HG02943 (cell line): Measurements from ENCODE around the gene ALG14.

Experiments
- ATAC-seq: cut with Tn5 transposase; IDR thresholded peaks from one replicate; pipeline ENCODE4 v1.9.1; 2021; ENCODE audit warnings: mild to moderate bottlenecking, low read depth, moderate library complexity; ENCODE audit not compliant: unreplicated experiment

Gene ALG14

DNA sequence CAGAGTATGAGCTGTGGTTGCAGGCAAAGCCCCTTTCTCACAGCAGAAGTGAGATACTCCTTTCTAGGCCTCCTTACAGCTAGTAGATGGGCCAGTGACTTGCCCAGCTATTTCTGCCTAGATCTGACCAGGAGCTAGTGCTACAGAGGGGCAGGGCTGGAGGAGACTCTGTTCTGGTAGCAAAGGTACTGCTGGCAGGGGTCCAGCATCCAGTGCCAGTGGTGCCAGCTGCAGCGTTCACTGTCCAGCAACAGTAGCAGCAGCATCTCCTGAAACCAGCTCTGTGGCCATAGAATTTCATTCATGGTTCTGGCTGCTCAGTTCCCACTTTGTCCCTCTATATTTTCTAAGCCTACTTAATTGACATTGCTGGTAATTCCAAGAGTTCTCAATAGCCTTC is 83.4 kb downstream of the ALG14 start:
- no peak for ATAC-seq

DNA sequence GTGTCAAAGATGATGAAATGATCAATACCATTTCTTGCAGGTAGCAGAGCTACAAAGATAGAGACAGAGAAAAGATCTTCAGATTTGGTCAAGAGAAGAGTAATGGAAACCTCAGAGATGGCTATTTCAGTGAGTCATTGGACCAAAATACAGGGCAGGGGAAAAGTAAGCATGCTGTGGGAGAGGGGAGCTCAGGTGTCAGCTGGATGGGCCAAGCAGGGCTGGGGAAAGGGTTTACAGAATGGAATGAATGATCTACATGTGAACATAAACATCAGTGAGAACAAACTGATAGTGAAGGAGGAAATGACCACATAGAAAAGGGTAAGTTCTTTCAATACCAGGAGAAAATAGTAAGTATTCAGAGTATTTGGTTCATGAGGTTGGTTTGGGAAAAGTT is 84.4 kb downstream of the ALG14 start:
- ATAC-seq, result no peak

DNA sequence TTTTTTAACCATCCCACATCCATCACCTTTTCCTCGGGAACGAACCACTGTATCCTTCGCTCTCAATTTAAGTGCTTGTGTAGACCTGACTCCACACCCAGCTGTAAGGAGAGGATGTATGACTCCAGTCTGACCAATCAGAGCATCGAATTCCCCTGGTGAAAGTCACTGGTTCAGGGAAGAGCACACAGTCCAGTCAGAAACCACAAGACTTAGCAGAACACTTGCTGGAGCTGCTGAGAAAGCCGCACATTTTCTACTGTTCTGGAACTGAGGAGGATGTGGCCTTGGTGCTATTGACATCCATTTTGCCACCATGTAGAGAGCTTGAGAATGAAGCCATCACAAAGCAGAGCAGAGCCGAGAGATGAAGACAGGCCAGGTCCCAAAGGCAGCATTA is 86.0 kb downstream of the ALG14 start:
- ATAC-seq, result no peak

- no peak for ATAC-seq
Observed at GRCh38 chr1:94983171-94983739, 89.5 kb downstream of the ALG14 start.

DNA sequence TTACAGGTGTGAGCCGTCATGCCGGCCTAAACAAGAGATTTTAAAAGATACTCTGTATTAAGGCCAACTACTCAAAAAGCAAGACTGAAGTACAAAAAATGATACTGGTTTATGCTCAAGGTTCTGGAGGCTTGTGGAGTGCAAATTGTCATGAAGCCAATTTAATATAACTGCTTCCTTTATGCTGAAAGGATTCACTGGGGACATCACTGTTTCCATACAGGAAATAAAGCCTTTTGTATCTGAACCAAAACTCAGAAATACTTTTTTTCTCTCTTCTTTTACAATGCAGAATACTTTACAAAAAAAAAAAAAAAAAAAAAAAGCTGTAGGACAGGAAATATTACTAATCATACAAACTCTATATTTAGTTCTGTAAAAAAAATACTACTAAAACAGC is 90.4 kb downstream of the ALG14 start:
- ATAC-seq, result no peak

- ATAC-seq, result no peak
Observed at GRCh38 chr1:94981575-94981973, 91.2 kb downstream of the ALG14 start.

GRCh38 chr1:94980582-94981574 is 91.9 kb downstream of the ALG14 start:
- no peak for ATAC-seq

DNA sequence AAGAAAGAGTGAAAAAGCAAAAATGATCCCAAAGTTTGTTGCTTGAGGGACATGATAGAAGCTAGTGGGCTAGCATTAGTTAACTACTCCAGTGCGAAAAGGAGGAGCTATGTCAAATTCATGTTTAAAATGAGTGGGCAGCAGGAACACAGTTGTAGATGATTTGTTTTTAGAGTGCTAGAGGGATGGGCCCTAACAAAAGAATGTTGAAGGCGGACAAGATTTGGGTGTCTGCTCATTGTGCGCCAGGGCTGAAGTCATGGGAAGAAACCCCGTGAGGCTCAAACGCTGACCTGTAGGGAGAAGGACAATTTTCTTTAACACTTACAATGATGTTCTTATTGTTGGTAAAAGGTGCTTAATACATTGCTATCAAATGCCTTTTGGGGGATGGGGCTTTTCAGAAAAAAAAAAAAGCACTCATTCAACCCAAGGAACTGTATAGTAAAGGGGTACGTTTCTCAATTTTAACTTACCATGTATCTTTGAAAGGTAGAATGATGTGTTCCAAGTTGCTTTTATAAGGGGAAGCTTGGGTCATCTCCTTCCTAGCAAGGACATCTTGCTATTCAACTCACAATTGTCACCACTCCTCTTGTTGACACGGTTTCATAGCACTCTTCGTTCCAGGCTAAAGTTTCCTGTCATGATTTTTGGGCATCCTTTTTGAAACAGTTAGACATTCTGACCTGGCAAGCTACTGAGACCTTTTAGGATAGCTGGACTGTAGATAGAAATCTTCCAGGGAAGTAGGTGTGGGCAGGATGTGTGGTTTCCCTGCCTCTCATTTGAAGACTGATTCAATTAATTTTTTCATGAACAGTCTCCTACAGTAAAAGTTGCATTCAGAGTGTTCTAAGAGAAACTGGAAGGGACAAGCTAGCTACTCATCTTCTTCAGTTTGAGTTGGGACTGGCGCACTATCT is 92.8 kb downstream of the ALG14 start:
- ATAC-seq, result no peak

DNA sequence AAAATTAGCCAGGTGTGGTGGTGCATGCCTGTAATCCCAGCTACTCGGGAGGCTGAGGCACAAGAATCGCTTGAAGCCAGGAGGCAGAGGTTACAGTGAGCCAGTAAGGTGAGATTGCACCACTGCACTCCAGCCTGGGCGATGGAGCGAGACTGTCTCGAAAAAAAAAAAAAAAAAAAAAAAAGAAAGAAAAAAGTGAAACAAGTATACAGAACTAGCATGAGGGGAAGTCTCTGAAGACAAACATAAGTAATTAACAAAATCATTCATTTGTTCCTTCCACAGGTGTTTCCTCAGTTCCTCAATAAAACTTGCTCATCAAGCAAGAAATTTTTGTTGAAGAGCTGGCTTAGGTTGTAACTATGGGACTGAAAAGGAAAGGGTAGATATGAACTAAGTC is 93.6 kb downstream of the ALG14 start:
- no peak for ATAC-seq

GRCh38 chr1:94978401-94978800 is 94.3 kb downstream of the ALG14 start:
- ATAC-seq, result no peak

DNA sequence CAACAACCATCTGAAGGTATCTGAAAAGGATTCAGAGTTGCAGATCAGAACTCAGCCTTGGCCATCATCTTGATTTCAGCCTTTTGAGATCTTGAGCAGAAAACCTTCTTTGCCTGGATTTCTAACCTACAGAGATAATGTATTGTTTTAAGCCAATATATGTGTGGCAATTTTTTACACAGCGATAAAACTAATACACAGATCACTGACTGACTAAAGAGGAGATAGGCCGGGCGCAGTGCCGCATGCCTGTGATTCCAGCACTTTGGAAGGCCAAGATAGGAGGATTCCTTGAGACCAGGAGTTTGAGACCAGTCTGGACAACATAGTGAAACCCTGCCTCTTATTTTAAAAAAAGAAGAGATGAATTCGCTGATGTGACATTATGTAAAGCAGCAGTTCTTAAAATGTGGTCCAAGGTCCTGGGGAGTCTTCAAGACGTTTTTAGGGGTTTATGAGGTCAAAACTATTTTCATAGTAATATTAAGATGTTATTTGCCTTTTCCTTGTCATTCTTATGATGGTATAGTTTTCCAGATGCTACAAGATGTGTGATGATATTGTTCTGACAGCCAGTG is 95.7 kb downstream of the ALG14 start:
- ATAC-seq, result no peak

- no peak for ATAC-seq
Observed at GRCh38 chr1:94974824-94975223, 97.9 kb downstream of the ALG14 start.

GRCh38 chr1:94974241-94974640 is 98.5 kb downstream of the ALG14 start:
- ATAC-seq, result no peak

DNA sequence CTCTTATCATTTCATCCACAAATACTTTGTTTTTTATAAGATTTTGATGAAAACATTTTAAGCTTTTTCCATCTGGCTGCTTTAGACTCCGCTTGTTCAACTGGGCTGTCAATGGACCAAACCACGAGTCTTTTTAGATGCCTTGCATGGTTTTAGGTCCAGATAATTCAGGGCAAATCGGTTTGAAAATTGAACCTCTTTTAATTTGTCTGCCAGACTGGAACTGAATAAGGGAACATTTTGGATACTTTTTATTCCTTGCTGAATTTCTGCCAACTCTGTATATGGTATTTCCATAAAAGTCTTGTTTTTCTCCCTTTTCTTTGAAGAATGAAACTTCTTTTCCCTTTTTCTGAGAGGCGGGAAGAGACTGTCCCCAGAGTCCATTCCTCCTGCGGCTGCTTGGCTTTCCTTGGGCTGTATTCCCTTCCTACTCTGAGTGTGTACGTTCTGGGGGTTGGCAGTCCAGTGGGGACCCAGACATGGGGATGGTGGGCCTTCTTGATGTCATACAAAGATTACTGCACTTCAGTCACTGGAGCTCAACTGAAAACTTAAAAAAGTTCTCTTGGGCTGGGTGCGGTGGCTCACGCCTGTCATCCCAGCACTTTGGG is 99.3 kb downstream of the ALG14 start:
- ATAC-seq, result no peak

GRCh38 chr1:94971491-94971924 is 101.2 kb downstream of the ALG14 start:
- ATAC-seq, result no peak

DNA sequence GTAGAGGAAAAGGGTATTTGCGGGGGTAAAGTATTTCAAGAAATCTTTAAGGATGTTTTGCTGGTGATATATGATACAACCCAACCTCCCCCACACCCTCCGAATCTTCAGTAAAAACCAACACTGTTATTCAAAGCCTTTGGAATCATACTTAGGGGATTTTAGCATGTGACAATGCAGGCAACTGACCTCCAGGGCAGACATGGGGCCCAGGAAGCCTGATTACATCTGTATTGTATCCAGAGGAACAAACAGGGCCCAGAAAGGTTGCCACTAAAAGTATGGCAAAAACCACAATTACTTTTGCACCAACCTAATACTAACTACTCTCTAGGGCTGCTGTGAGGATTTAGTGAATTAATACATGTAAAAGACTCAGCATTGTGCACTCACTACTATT is 102.0 kb downstream of the ALG14 start:
- no peak for ATAC-seq

DNA sequence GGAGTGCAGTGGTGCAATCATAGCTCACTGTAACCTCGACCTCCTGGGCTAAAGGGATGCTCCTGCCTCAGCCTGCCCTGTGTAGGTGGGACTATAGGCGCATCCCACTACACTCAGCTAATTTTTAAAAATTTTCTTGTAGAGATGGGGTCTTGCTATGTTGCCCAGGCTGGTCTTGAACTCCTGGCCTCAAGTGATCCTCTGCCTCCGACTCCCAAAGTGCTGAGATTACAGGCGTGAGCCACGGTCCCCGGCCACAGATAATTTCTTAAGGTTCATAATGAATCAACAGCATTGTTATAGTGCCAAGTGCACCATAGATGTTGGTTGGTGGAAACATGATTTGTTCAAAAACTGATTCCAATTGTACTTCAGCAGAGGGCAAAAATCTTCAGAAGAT is 103.6 kb downstream of the ALG14 start:
- no peak for ATAC-seq

- no peak for ATAC-seq
Observed at GRCh38 chr1:94966033-94966432, 106.7 kb downstream of the ALG14 start.

GRCh38 chr1:94963864-94964263 is 108.9 kb downstream of the ALG14 start:
- ATAC-seq, result no peak
